GM12878 (cell line): ENCODE data around the gene SNU13. TPM values are rescaled to one million over a fixed set of nuclear protein-coding genes. Genes with fewer than 3 reads are reported as not detected.

Experiments used
- ASH2L ChIP-seq: fragments of 300-600, 200-600 bp; sonication (generic); IDR thresholded peaks from 2 replicates; pipeline ENCODE4 v1.6.1; 2017; ENCODE audit warnings: low read depth, mild to moderate bottlenecking, borderline replicate concordance
- BCL11A ChIP-seq: IDR thresholded peaks from 2 replicates; pipeline ENCODE4 v1.6.1; 2011; ENCODE audit warnings: low read depth, low read length
- BCLAF1 ChIP-seq: fragments of 450-650 bp; IDR thresholded peaks from 2 replicates; pipeline ENCODE4 v1.6.1; 2017; ENCODE audit warnings: antibody characterized with exemption, mild to moderate bottlenecking, moderate library complexity
- CUX1 ChIP-seq: IDR thresholded peaks from 2 replicates; pipeline ENCODE4 v1.6.1; 2012; ENCODE audit warnings: improper control_type of control experiment, low read depth, low read length; ENCODE audit not compliant: insufficient replicate concordance
- FOXM1 ChIP-seq: IDR thresholded peaks from 2 replicates; pipeline ENCODE4 v1.6.1; 2012; ENCODE audit warnings: low read depth, mild to moderate bottlenecking, inconsistent platforms, low read length, moderate library complexity
- GABPA ChIP-seq: IDR thresholded peaks from 2 replicates; pipeline ENCODE4 v1.6.1; 2014; ENCODE audit warnings: antibody characterized with exemption, low read depth, mild to moderate bottlenecking, inconsistent platforms
- GATAD2B ChIP-seq: fragments of 450-650 bp; conservative IDR thresholded peaks from 2 replicates; pipeline ENCODE4 v1.6.1; 2017; ENCODE audit warnings: low read depth, mild to moderate bottlenecking, moderate library complexity
- HDGF ChIP-seq: fragments of 450-650 bp; IDR thresholded peaks from 2 replicates; pipeline ENCODE4 v1.6.1; 2016; ENCODE audit warnings: antibody characterized with exemption
- IRF5 ChIP-seq: fragments of 450-650 bp; IDR thresholded peaks from 2 replicates; pipeline ENCODE4 v1.6.1; 2017; ENCODE audit warnings: borderline replicate concordance
- MLLT1 ChIP-seq: fragments of 450-650 bp; IDR thresholded peaks from 2 replicates; pipeline ENCODE4 v1.6.1; 2016; ENCODE audit warnings: mild to moderate bottlenecking
- NFIC ChIP-seq: IDR thresholded peaks from 2 replicates; pipeline ENCODE4 v1.6.1; 2012; ENCODE audit warnings: low read depth, mild to moderate bottlenecking, inconsistent platforms, low read length, moderate library complexity
- POLR2A ChIP-seq: IDR thresholded peaks from 2 replicates; pipeline ENCODE4 v1.6.1; 2011; ENCODE audit warnings: low read depth, mild to moderate bottlenecking, low read length
- RFX5 ChIP-seq: IDR thresholded peaks from 2 replicates; pipeline ENCODE4 v1.6.1; 2011; ENCODE audit warnings: low read depth, low read length, improper control_type of control experiment
- SMAD5 ChIP-seq: IDR thresholded peaks from 2 replicates; pipeline ENCODE4 v1.6.1; 2016; ENCODE audit warnings: antibody characterized with exemption, low read depth
- SMARCA5 ChIP-seq: fragments of 450-650 bp; IDR thresholded peaks from 2 replicates; pipeline ENCODE4 v1.6.1; 2017; ENCODE audit warnings: mild to moderate bottlenecking
- SRF ChIP-seq, 2 experiments: IDR thresholded peaks; 2 replicates each; pipeline ENCODE4 v1.6.1; 2011; ENCODE audit warnings: low read depth in 2 of 2, low read length in 2 of 2, mild to moderate bottlenecking in 1 of 2, moderate library complexity in 1 of 2
- USF1 ChIP-seq: IDR thresholded peaks from 2 replicates; pipeline ENCODE4 v1.6.1; 2011; ENCODE audit warnings: borderline replicate concordance, low read depth, mild to moderate bottlenecking, moderate library complexity, mixed read lengths, low read length; ENCODE audit not compliant: insufficient read depth; ENCODE audit errors: extremely low read length
- polyA plus RNA-seq, 11 experiments: library from polyadenylated mRNA; depleted of rRNA in 4 of 11; unstranded in 6 of 11; stranded (reverse) in 5 of 11; fragments of >200 nt; fragmentation: Nextera tagmentation in 4 of 11; fragmentation: Illumina TruSeq in 1 of 11; extraction: Ambion mirVana in 4 of 11; extraction: Trizol in 1 of 11; gene quantifications; 1 replicate in 1 of 11; 2 replicates in 10 of 11; pipeline versions ENCODE4 v1.2.1 to v1.2.3, GENCODE V29; 2011 to 2016; ENCODE audit warnings: inconsistent platforms in 2 of 11, missing spikeins in 2 of 11, low read depth in 1 of 11
- total RNA-seq, 4 experiments: library from RNA; depleted of rRNA in 3 of 4; stranded (reverse); fragments of >200 nt in 3 of 4; fragmentation: Illumina TruSeq in 1 of 4; extraction: Trizol in 1 of 4; gene quantifications; 2 replicates each; pipeline versions ENCODE4 v1.2.1 to v1.2.3, GENCODE V29; 2013 to 2021

SNU13 gene
- total and polyA plus RNA-seq, 10 of the 15 experiments (the other 5 are each of a cell fraction or from before 2014, with no cell fraction given) = 157 to 870 (median 256) TPM

- TF ChIP-seq SRF (IDR thresholded peaks at IDR 0.05; ENCODE audit: low read depth in 2 of 2, low read length in 2 of 2) (0 out of 4 replicates have a peak, but pooled peaks of 1 of the 2 experiments have one; percentile 13), NFIC (no peak), RFX5 (no peak), POLR2A (peak; percentile 86), SMARCA5 (no peak), FOXM1 (no peak), ASH2L (no peak), GATAD2B (peak; percentile 34), SMAD5 (no peak), IRF5 (no peak), GABPA (peak; percentile 91), BCLAF1 (no peak), CUX1 (no peak), MLLT1 (peak; percentile 28; the same call in 1 of the 2 replicates), USF1 (no peak), HDGF (no peak), BCL11A (no peak)
These were observed 6.4 kb downstream of the SNU13 start (continued) for GRCh38 chr22:41682033-41682807.
